ENCODE results near the gene ADRB1.

GRCh38 chr10:114048472-114048871 lies 4.8 kb downstream of the ADRB1 start:
- TF ChIP-seq CTCF (IDR thresholded peaks at IDR 0.05) (no peak), POLR2AphosphoS5 (IDR thresholded peaks at IDR 0.05) (no peak), POLR2A (IDR thresholded peaks at IDR 0.05; ENCODE audit: low read depth) (no peak), EP300 (IDR thresholded peaks at IDR 0.05) (no peak)
